ENCODE measurements around the gene GBX1.

Gene GBX1

DNA sequence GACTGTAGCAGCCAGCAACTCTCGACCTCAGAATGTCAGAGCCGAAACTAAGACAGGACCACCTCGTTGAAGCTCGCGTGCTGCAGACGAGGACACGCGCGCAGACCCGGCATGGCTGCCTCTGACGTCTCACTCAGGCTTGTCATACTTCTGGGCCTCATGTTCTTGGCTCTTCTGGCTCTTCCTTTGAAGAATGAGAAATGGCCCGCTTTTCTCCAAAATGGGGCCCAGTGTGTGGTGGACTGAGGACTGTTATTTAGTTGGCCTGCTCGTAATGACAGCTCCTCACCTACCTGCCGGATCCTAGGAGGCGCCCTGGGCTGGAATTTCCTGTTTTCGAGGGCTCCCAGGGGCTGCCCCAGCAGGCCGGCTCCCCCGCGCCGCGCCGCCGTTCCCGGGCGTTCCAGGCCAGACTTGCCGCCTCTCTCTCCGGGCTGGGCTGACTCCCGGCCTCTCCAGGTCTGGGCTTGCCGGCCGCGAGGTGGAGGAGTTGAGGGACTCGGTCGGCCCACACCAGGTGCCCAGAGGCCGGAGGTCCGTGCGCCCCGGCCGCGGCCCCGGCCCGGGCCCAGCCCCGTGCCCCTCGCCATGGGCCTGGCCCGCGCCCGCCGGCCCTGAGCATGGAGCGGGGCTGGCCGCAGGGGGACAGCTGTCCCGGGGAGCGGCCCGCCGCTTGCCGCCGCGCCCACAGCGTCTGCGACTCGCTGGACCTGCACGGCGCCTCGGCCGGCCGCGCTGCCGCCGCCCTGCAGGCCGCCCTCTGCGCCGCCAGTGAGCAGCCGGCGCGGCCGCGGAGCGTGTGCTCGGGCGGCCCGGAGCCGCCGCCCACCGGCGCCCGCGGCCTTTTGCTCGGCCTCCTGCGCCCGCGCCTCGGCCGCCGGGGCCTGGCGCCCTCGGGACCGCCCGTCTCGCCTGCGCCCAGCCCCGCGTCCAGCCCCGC, 53.1 kb downstream of the GBX1 start:
- no peak for DNase-seq (ENCODE audit: low read depth)

DNA sequence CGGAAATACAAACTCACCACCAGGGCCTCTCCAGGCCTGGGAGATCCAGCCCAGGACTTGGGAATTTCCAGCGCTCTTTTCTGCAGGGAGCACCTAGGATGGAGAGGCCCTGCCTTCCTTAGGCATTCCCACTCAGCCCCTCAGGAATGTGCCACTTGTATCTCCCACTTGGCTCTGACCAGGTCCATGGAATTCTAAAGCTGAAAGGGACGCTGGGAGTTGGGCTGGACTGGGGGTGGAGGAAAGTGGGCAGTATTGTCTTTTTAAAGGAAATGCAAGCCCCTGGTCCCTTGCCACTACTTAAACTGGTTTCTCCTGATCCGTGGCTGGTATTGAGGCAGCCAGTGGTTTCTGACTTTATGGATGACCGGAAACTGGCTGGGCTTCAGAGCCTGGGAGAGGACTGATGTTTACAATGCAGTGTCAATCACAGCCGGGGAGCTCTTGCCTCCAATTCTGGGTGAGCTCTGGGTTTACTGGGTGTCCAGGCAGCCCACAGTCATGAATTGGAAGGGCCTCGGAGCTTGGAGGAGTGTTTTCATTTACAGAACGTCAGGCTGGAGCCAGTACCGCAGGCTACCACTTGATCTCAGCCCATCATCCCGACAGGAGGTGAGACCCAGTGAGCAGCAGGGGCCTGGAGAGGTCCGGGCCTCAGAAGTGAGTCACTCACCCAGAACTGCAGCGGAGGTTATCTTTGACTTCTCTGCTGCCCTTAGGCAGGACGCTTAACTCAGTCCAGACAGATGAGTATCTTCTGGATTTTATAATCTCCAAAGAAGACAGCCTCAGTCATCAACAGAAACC, 53.9 kb downstream of the GBX1 start:
- peak; percentile 31 for DNase-seq (ENCODE audit: low read depth)

DNA sequence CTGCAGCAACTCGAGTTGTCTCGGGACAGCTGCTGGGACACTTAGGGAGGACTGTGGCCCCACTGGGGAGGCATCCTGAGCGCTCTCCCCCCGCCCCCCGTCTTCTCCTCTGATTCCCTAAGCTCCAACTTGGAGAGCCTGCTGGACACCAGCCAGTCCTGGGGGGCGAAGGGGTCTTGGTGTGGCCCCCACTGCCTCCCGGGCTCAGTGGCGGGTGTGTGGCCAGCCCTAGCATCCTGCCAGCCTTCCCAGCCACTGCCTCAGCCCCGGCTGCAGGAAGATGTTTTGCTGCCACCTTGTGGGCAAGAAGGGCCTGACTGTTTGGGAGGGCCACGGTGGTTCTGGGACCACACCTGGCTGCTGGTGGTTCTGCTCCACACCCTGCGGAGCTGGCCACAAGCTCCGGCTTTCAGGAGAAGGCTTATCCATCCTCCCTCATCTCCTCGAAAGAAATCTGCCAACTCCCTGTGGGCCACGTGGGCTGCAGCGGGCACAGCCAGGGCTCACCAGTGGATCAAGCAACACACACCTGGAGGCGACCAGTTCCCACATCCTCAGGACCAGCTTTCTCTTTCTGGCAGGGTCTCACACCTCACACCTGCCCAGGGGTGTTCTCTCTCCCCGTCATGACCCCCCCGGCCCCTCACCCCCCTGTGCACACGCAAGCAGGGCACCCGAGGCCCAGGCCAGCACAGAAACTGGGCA, 56.4 kb downstream of the GBX1 start:
- no peak for DNase-seq (ENCODE audit: low read depth)

DNA sequence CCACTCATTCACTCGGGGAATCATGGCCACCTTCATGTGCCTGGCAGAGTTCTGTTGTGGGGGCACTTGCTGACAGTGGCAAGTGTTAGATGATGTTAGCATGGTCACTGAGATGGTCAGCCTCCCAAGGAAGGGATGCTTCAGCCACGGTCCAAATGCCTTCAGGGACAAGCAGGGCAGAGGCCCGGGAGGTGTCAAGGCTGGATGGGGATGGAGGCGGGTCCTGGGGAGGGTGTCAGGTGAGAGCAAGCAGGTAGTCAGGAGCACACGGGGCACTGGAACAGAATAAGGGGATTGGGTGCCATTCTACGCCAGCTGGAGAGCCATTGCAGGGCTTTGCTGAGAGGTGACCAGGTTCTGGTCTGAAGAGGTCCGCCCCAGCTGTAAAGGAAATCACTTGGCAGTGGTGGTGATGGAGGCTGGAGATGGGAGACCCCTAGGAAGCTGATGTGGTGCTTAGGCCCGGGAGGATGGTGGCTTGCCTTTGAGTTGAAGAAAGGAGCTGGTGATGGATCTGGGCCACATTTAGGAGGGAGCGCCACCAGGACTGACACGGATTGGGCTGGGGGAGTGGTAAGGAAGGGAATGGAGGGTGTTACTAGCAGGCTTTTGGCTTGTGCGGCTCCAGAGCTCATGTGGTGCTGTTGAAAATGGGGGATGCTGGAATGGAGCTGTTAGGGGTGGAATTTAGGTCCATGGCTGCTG, 57.1 kb downstream of the GBX1 start:
- DNase-seq (ENCODE audit: low read depth) = no peak

DNA sequence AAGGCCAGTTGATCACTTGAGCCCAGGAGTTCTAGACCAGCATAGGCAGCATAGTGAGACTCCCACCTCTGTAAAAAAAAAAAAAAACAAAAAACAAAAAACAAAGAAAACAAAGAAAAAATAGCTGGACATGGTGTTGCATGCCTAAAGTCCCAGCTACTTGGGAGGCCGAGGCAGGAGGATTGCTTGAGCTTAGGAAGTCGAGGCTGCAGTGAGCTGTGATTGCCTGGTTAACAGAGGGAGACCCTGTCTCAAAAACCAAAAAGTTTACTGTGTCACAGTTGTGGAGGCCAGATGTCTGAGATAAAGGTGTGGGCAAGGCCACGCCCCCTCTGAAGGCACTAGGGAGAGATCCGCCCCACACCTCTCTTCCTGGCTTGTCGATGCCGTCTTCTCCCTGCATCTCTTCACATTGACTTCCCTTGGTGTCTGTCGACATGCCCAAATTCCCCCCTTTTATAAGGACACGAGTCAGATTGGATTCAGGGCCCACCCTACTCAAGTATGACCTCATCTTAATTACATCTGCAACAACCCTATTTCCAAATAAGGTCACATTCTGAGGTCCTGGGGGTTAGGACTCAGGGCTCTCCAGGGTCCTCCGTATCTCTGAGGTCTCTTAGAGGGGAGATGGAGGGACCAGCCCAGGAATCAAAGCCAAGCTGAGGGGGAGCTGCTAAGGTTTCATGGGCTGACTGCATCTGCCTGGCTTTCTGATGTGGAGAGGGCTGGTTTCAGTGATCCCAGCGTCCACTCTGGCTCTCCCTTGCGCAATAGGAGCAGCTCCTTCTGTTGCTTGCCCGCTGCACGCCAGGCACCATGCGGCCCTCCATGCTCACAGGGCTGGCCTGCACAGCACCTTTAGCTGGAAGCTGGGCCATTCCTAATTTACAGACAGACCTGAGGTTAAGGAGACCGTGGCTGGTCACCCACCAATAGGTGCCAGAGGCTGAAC, 58.1 kb downstream of the GBX1 start:
- no peak for DNase-seq (ENCODE audit: low read depth)

DNA sequence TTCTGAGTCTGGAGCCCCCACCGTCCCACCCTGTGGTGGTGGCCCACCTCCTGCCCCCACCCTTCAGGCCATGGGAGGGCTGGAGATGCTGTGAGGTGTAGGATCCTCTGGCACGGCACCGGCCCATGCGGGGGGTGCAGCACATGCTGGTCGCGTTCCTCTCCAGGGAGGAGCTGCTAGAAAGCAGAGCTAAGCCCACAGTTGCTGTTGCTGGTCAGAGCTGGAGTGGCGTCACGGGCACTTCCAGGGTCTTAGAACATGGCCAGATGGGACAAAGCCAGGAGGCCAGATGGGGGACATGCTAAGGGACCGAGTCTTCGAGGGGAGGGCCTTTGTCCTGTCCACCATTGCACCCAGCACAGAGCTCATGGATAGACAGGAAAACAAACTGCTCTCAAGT, 59.6 kb downstream of the GBX1 start:
- no peak for DNase-seq (ENCODE audit: low read depth)

DNA sequence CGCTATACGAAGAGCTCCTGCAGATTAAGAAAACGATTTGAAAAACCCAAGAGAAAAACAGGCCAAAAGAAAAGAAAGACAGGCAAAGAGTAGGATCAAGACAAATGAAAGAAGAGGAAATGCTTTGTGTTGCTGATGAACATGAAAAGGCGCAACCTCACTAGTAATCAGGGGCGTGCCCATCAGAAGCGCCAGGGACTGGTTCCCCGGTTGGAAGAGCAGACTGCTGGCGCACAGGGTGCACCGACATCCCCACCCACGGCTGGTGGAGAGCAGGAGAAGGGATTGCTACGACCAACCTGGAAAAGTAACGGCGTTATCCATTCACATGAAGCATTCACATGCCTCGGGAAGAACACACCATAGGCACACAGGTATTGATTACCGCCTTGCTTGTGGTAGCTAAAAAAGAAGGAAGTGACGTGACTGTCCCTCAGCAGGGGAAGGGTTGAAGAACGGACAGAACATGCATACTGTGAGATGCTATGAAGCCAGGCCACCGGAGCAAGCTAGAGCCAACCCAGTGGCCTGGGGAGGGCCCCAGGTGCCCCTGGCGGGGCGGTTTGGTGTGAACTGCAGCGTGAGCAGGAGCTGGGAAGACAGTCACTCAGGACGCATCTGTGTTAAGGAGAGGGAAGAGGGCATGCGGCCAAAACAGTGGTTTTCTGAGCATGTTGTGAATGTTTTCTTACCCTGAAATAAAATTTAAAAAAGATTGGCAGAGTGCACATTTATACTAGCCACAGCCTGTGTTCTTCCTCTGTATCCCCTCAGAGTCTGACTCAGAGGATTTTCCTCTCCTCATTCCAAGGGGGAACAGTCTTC, 62.9 kb downstream of the GBX1 start:
- no peak for DNase-seq (ENCODE audit: low read depth)

DNA sequence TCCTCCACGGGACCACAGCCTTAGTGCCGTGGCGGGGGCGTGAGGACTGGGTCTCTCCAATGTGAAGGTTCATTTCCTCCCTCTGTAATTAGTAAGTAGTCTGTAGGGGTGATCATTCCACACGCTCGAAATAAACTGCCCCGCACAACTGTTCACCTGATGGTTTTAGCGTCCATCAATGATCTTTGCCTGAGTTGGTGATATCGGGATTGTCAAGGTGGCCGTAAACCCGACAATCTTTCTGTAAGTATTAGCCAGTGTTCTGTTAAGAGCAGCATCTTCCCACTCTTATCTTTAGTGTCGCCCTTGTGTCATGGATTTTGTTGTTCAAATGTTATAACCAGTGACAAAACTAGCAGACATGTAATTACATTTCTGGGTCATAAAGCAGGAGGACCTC, 63.5 kb downstream of the GBX1 start:
- no peak for DNase-seq (ENCODE audit: low read depth)

DNA sequence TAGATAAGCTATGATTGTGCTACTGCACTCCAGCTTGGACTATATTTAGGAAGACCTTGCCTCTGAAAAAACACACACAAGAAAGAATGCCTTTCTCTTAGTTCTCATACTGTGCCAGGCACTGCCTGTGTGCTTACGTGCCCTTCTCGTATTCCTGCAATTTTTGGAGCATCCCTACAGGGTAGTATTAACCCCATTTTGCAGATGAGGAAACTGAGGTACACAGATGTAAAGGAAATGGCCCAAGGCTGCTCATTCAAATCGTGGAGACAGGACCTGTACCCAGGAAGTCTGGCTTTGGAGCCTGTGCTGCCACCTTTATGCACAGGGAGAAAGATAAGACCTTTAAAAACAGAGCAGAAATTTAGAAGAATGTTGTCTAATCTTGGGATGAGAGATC, 64.5 kb downstream of the GBX1 start:
- DNase-seq (ENCODE audit: low read depth) = no peak

DNA sequence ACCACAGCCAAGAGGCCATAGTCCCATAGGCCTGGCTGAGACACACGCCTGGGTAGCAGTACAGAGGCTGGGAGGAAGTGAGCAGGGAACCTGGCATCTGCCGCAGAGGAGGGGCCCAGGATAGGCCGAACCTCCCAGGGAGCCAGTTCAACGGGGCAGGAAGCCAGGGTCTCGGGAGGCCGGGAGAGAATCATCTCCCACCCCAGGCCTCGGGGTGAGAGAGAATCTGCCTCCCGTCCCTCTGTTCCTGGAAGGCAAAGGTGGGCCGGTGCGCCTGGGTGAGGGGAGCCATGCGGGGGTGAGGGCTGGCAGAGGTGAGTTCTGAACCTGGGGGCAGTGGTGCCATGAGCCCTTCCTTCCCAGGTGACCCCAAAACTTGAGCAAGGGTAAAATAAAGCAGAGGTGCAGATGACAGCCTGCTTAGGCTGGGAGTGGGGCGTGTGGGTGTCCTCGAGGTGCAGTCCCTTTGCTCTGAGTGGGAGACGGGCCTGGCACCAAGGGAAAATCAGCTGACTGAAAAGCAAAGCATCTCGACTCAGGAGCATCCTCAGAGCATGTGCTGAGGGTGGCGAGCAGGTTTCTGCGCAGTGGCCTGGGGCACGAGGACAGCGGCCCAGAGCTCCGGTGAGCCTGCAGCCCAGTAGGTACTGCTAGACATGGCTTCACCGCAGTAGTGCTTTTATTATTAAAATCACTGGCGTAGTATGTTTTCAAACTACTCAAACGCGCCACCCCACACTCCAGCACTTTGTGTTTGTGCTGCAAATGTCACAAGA, 65.7 kb downstream of the GBX1 start:
- DNase-seq (ENCODE audit: low read depth) = no peak

DNA sequence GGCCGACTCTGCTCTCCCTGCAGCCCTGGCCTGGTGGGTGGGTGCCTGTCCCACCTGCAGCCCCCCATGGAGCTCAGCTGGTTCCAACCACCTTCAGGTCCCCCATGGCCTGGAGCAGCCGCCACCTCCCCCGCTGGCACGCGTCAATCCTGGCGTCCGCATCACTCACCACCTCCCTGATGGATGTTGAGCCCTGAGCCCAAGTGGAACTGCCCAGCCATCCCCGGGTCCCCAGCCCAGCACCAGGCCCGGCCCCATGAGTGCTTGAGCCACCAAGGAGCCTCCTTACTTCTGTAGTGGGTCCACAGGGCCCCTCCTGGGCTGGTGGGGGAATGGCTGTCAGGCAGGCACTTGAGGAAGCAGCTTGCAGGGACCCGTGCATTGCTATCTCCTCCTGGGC, 66.6 kb downstream of the GBX1 start:
- DNase-seq (ENCODE audit: low read depth) = no peak

DNA sequence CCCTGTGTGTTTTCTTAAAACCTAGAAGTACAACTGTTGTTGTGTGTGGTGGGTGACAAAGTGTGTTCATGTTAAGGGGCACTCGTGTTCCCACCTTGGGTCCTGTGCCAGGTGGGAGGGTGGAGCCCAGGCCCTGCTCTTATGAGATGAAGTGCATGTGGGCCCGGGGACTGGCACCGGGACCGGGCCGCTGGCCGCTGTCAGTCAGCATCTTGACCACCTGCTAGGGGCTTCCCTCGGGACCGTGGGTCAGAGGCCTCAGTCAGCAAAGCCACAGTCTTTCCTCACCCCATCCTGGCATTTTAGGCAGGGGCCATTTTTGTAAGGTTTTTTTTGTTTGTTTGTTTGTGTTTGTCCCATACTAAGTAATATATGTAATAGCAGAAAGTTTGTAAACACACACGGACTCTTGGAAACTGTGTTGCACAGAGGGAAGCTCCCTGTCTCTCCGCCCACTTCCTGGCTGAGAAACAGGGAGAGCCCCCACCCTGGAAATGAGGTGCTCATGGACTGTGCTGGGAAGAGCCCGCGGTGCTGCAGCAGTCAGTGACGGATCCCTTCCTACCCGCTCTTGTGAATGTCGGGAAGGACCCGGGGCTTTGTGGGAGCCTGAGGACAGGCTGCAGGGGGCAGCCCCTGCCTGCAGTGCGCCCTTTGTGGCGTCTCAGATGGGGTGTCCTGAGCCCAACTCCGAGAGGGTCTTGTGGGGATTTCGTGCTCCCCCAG, 67.8 kb downstream of the GBX1 start:
- no peak for DNase-seq (ENCODE audit: low read depth)
